ENCODE results near the gene GUSB.

GRCh38 chr7:66007232-66007631 lies 25.2 kb upstream of the GUSB start:
- no peak for TF ChIP-seq POLR2A (IDR thresholded peaks at IDR 0.05; ENCODE audit: low read depth, low read length)
- TF ChIP-seq POLR2AphosphoS5 (IDR thresholded peaks at IDR 0.05; ENCODE audit: low read depth, low read length): no peak
- no peak for TF ChIP-seq TAF1 (IDR thresholded peaks at IDR 0.05; ENCODE audit: borderline replicate concordance, low read depth, low read length)
